Measurements from ENCODE around the gene RANBP17.
"Not testable (repeated sequence)": the region's sequence is repeated elsewhere in the genome, so short reads cannot be mapped to it uniquely, and the experiment has no call there.

RANBP17 gene

DNA sequence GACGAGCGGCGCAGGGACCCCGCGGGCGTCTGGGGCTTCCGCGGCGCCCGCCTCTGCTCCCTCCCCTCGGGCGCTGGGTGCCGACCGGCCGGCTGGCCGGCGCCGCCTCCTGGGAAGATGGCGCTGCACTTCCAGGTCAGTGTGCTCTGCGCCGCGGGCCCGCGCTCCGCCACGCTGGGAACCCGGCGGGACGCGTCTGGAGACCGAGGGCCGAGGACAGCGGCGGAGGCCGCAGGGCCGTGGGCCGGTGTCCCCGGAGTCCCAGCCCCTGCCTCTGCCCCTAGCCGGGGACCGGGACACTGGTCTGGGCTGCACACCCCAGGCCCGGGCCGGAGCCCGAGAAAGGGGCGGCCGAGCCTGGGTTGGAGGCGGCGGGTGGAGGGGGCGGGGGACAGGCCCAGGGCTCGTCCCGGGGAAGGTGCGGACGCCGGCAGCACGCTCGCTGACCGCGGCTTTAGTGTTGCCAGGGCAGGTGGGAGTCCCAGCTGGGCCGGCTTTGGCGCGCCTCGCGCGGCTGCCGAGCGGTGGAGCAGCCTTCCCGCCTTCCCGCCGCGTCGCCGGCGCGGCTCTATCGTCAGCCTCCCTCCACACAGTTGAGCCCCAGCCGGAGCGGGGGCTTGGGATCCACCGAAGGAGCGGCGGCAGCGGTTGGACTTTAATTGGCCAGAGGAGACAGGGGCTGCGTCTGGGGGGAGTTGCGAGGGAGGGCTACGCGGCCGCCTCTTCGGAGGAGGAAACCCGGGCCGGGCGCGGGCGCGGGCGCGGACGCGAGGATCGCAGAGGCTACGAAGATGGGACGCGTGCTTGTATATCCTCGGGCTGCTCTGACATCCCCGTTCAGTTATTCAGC, at the start of gene RANBP17:
RANBP17 (plus strand) TSS at position 102 of the 850 bp plus-strand sequence.
- peak; percentile 64 for DNase-seq (ENCODE audit: low spot score)

GRCh38 chr5:170813231-170813630, 48.6 kb upstream of the RANBP17 start:
- DNase-seq (ENCODE audit: low spot score): no peak

DNA sequence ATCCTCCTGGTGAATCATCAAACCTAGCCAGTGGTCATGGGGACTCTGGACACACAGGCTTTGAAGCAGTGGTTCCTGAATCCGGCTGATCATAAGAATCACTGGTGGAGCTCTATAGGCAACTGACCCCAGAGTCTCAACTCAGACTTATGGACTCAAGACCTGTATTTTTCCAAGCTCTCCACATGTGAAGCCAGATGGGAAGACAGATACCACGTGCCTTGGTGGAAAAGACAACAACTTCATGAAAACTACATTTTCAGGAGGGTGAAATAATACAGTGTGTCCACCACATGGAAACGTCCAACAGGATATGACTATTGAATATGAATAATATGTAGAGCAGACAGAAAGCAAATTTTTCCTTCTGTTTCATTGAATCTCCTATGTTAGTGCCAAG, 44.6 kb upstream of the RANBP17 start:
- DNase-seq (ENCODE audit: low spot score): no peak

GRCh38 chr5:170818232-170818631, 43.6 kb upstream of the RANBP17 start:
- no peak for DNase-seq (ENCODE audit: low spot score)

- DNase-seq (ENCODE audit: low spot score): no peak
Observed at GRCh38 chr5:170819824-170820223, 42.0 kb upstream of the RANBP17 start.

GRCh38 chr5:170821257-170821800, 40.5 kb upstream of the RANBP17 start:
- DNase-seq (ENCODE audit: low spot score): no peak

GRCh38 chr5:170826117-170826516, 35.7 kb upstream of the RANBP17 start:
- no peak for DNase-seq (ENCODE audit: low spot score)

GRCh38 chr5:170832241-170832640, 29.6 kb upstream of the RANBP17 start:
- no peak for DNase-seq (ENCODE audit: low spot score)

- DNase-seq (ENCODE audit: low spot score): not testable (repeated sequence)
Observed at GRCh38 chr5:170833981-170834380, 27.8 kb upstream of the RANBP17 start.

GRCh38 chr5:170836226-170836625, 25.6 kb upstream of the RANBP17 start:
- no peak for DNase-seq (ENCODE audit: low spot score)

- DNase-seq (ENCODE audit: low spot score): no peak
Observed at GRCh38 chr5:170843870-170844269, 17.9 kb upstream of the RANBP17 start.

DNA sequence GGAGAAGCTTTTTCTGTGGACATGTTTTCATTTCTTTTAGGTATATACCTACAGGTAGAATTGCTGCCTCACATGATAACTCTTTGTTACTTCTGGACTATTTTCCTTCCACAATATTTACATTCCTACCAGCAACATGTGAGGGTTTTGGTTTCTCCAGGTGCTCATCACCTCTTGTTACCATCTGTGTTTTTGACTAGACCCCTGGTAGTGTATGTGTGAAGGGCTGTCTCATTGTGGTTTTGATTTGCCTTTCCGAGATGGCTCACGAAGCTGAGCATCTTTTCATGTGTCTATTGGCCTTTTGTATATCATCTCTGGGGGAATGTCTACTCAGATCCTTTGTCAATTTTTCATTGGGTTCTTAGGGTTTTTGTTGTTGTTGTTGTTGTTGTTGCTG, 17.2 kb upstream of the RANBP17 start:
- no peak for DNase-seq (ENCODE audit: low spot score)

GRCh38 chr5:170846416-170846815, 15.4 kb upstream of the RANBP17 start:
- no peak for DNase-seq (ENCODE audit: low spot score)

GRCh38 chr5:170846846-170847245, 15.0 kb upstream of the RANBP17 start:
- DNase-seq (ENCODE audit: low spot score): no peak

GRCh38 chr5:170848033-170848432, 13.8 kb upstream of the RANBP17 start:
- DNase-seq (ENCODE audit: low spot score): no peak

- no peak for DNase-seq (ENCODE audit: low spot score)
Observed at GRCh38 chr5:170849374-170849773, 12.4 kb upstream of the RANBP17 start.

- no peak for DNase-seq (ENCODE audit: low spot score)
Observed at GRCh38 chr5:170854566-170854965, 7.3 kb upstream of the RANBP17 start.

GRCh38 chr5:170857066-170857465, 4.8 kb upstream of the RANBP17 start:
- no peak for DNase-seq (ENCODE audit: low spot score)

- no peak for DNase-seq (ENCODE audit: low spot score)
Observed at GRCh38 chr5:170860415-170860814, 1.4 kb upstream of the RANBP17 start.

DNA sequence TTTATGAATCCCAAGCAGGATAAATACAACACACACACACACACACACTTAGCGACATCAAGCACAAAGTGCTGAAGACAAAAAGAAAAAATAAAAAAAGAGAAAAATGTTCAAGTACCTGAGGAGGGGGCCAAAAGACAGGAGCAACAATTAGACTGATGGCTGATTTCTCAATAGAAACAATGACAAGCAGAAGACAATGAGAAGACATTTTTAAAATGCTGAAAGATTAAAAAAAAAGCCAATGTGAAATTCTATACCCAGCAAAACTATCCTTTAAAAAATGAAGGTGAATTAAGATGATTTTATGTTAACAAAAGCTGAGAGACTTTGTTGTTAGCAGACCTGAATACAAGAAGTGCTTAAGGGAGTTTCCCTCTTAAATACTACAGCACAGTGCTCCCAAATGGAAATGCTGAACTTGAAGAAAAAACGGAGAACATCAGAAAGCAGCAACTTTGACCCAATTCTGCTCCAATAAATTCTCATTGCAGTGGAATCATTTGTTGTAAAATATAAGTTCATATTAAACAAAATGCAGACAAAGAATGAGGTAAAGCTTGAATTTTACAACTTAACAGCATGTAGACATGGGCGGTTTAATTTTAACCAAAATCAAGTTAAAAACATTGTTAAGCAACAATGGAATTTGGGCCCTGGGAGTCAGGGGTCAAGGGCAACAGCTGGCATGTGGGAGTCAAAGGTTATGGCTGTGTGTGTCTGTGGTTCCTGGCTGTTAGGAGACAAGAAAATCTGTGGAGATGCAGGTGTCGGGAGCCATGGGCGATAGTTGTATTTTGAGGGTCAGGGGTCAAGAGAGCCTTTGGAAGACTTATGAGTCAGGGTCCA, 776 bp upstream of the RANBP17 start:
- no peak for DNase-seq (ENCODE audit: low spot score)

DNA sequence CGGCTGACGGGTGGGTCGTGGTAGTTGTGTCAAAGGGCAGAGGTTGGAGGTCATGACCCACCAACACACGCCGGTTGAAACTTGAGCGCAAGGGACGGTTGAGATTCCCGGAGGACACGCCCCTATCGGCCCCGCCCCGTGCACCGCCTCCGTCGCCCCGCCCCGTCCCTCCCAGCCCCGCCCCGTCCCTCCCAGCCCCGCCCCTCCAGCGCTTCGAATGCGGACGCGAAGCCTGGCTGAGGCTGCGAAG, 226 bp upstream of the RANBP17 start:
- DNase-seq (ENCODE audit: low spot score): no peak

- DNase-seq (ENCODE audit: low spot score): no peak
Observed at GRCh38 chr5:170863646-170864045, 1.8 kb downstream of the RANBP17 start.

GRCh38 chr5:170865622-170866021, 3.8 kb downstream of the RANBP17 start:
- no peak for DNase-seq (ENCODE audit: low spot score)

Data from LoVo (cell line).